ENCODE measurements around the gene PSIP1. TPM values are rescaled to one million over a fixed set of nuclear protein-coding genes. Genes with fewer than 3 reads are reported as not detected.

The PSIP1 gene
- total and polyA plus RNA-seq, 2 donors (not counting 1 experiment from before 2014, with no cell fraction given), result 51.2 to 73.3 TPM

DNA sequence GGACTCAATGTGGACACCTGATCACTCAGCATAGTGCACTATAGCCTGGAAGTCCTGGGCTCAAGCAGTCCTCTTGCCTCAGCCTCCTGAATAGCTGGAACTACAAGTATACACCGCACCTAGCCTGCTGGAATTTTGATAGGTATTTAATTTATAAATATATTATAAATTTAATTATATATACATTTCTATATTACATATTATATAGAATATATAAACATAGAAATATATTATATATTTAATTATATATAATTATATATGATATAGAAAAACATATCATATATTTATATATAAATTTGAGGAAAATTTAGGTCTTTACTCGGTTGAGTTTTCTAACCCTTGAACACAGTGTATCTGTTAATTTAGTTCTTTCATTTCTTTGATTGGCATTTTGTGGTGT, 15.2 kb upstream of the PSIP1 start:
- H3K79me2 ChIP-seq (ENCODE audit: control insufficient read depth, insufficient read depth, low read length), result no peaks in the 10 kb centered on the region
- no peaks in the 10 kb centered on the region for H3K4me1 ChIP-seq (ENCODE audit: control insufficient read depth, extremely low read depth, insufficient read depth, low read length)
- no peaks in the 10 kb centered on the region for H3K27me3 ChIP-seq (ENCODE audit: control insufficient read depth, insufficient read depth, low read length)
- no peak for TF ChIP-seq EZH2 (IDR thresholded peaks at IDR 0.05; ENCODE audit: low read length, missing control alignments)
- TF ChIP-seq, protein P1, sequence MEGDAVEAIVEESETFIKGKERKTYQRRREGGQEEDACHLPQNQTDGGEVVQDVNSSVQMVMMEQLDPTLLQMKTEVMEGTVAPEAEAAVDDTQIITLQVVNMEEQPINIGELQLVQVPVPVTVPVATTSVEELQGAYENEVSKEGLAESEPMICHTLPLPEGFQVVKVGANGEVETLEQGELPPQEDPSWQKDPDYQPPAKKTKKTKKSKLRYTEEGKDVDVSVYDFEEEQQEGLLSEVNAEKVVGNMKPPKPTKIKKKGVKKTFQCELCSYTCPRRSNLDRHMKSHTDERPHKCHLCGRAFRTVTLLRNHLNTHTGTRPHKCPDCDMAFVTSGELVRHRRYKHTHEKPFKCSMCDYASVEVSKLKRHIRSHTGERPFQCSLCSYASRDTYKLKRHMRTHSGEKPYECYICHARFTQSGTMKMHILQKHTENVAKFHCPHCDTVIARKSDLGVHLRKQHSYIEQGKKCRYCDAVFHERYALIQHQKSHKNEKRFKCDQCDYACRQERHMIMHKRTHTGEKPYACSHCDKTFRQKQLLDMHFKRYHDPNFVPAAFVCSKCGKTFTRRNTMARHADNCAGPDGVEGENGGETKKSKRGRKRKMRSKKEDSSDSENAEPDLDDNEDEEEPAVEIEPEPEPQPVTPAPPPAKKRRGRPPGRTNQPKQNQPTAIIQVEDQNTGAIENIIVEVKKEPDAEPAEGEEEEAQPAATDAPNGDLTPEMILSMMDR (conservative IDR thresholded peaks at IDR 0.05 in 1 of 2, IDR thresholded peaks at IDR 0.05 in 1 of 2; ENCODE audit: low read depth in 1 of 2, low read length in 2 of 2), result no peak
- no peak overlapping the region for H3K4me2 ChIP-seq (ENCODE audit: extremely low read depth, insufficient read depth, low read length)
- H3K9ac ChIP-seq (ENCODE audit: insufficient read depth, low read length), result no peak overlapping the region
- no peaks in the 10 kb centered on the region for H3K36me3 ChIP-seq (ENCODE audit: control insufficient read depth, insufficient read depth, low read length)
- H4K20me1 ChIP-seq (ENCODE audit: control insufficient read depth, extremely low read depth, insufficient read depth, low read length), result no peaks in the 10 kb centered on the region
- H2AFZ ChIP-seq (ENCODE audit: low read length), result no peak overlapping the region
- no peaks in the 10 kb centered on the region for H3K9me3 ChIP-seq (ENCODE audit: control insufficient read depth, insufficient read depth, low read depth, low read length)
- DNase-seq (ENCODE audit: low read depth in 2 of 2), result no peak
- no peak overlapping the region for H3K4me3 ChIP-seq (replicated peaks in 1 of 4; ENCODE audit: control extremely low read depth in 1 of 4, insufficient read depth in 1 of 4, low read depth in 3 of 4, low read length in 4 of 4)
- H3K27ac ChIP-seq (ENCODE audit: insufficient read depth, low read length), result no peak overlapping the region

DNA sequence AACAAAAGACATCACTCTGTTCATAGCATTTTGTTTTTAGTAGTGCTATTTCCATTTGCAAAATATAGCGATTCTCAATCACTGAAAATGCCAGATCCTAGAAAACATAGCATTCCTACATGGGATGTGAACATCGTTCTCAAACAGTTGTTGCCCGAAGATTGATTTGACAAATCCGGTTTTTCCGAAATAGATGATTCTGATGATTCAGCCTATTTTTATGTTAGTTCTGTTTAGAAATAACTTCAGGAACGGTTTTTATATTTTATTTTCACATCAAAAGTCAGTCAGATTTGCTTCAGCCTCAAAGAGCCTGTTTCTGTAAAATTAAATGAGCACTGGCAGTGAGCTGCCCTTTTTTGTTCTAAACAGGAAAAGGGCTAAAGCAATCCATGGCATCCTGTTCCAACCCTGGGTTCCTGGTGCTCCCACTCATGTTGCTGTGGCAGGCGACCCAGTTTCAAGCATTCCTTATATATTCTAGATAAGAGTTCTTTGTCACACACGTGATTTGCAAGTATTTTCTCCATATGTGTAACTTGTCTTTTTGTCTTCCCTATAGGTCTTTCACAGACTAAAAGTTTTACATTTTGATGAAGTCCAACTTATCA, 14.2 kb upstream of the PSIP1 start:
- H3K4me3 ChIP-seq (replicated peaks in 1 of 4; ENCODE audit: control extremely low read depth in 1 of 4, insufficient read depth in 1 of 4, low read depth in 3 of 4, low read length in 4 of 4), result no peak overlapping the region
- no peaks in the 10 kb centered on the region for H3K9me3 ChIP-seq (ENCODE audit: control insufficient read depth, insufficient read depth, low read depth, low read length)
- no peak overlapping the region for H3K27ac ChIP-seq (ENCODE audit: insufficient read depth, low read length)
- H3K4me2 ChIP-seq (ENCODE audit: extremely low read depth, insufficient read depth, low read length), result no peak overlapping the region
- TF ChIP-seq, protein P1 (conservative IDR thresholded peaks at IDR 0.05 in 1 of 2, IDR thresholded peaks at IDR 0.05 in 1 of 2; ENCODE audit: low read depth in 1 of 2, low read length in 2 of 2), result no peak
- TF ChIP-seq EZH2 (IDR thresholded peaks at IDR 0.05; ENCODE audit: low read length, missing control alignments), result no peak
- no peak overlapping the region for H3K9ac ChIP-seq (ENCODE audit: insufficient read depth, low read length)
- H3K36me3 ChIP-seq (ENCODE audit: control insufficient read depth, insufficient read depth, low read length), result no peaks in the 10 kb centered on the region
- H3K4me1 ChIP-seq (ENCODE audit: control insufficient read depth, extremely low read depth, insufficient read depth, low read length), result no peaks in the 10 kb centered on the region
- H3K79me2 ChIP-seq (ENCODE audit: control insufficient read depth, insufficient read depth, low read length), result no peaks in the 10 kb centered on the region
- H2AFZ ChIP-seq (ENCODE audit: low read length), result no peak overlapping the region
- no peaks in the 10 kb centered on the region for H3K27me3 ChIP-seq (ENCODE audit: control insufficient read depth, insufficient read depth, low read length)
- DNase-seq (ENCODE audit: low read depth in 2 of 2), result no peak
- H4K20me1 ChIP-seq (ENCODE audit: control insufficient read depth, extremely low read depth, insufficient read depth, low read length), result no peaks in the 10 kb centered on the region

DNA sequence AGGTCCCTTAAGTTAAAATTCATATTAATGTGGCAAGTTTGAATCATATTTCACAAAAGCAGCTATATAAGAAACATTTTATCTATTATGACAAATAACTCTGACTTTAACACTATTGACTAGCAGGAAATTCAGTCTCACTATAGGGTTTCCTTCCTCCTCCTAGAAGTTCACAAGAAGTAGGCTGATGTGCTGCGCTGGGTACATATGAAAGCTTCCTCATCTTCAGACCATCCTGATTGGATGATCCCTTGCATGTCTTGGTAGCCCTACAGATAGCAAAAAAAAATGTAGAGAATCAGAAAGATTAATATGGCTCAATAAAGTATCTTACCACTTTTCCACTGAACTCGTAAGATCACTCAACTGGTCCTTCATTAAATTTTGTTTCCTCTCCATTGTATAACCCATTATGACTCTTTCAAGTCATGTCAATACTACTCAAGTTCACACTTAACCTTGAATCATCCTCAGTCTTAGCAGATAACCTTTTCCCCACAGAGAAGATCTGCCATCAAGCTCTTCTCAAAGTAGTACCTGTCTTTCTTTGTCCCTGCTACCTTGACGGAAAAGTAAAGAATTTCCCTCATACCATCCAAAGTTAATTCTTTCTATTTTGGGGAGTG, 11.5 kb upstream of the PSIP1 start:
- Histone ChIP-seq H3K4me3 (replicated peaks in 1 of 4; ENCODE audit: control extremely low read depth in 1 of 4, insufficient read depth in 1 of 4, low read depth in 3 of 4, low read length in 4 of 4) (no peak overlapping the region), H3K4me2 (ENCODE audit: extremely low read depth, insufficient read depth, low read length) (no peak overlapping the region), H2AFZ (ENCODE audit: low read length) (no peak overlapping the region), H3K79me2 (ENCODE audit: control insufficient read depth, insufficient read depth, low read length) (no peaks in the 10 kb centered on the region), H3K9me3 (ENCODE audit: control insufficient read depth, insufficient read depth, low read depth, low read length) (no peaks in the 10 kb centered on the region), H4K20me1 (ENCODE audit: control insufficient read depth, extremely low read depth, insufficient read depth, low read length) (no peaks in the 10 kb centered on the region), H3K27ac (ENCODE audit: insufficient read depth, low read length) (no peak overlapping the region), H3K36me3 (ENCODE audit: control insufficient read depth, insufficient read depth, low read length) (no peaks in the 10 kb centered on the region), H3K4me1 (ENCODE audit: control insufficient read depth, extremely low read depth, insufficient read depth, low read length) (no peaks in the 10 kb centered on the region), H3K9ac (ENCODE audit: insufficient read depth, low read length) (no peak overlapping the region), H3K27me3 (ENCODE audit: control insufficient read depth, insufficient read depth, low read length) (no peaks in the 10 kb centered on the region)
- TF ChIP-seq, protein P1 (conservative IDR thresholded peaks at IDR 0.05 in 1 of 2, IDR thresholded peaks at IDR 0.05 in 1 of 2; ENCODE audit: low read depth in 1 of 2, low read length in 2 of 2), result no peak
- no peak for TF ChIP-seq EZH2 (IDR thresholded peaks at IDR 0.05; ENCODE audit: low read length, missing control alignments)
- DNase-seq (ENCODE audit: low read depth in 2 of 2), result no peak

Data from fibroblast of lung (primary cell).